ENCODE measurements around the gene PRRG2. TPM values are rescaled to one million over a fixed set of nuclear protein-coding genes. Genes with fewer than 3 reads are reported as not detected.

PRRG2 gene
- polyA plus RNA-seq (2013), result 1.4 TPM

GRCh38 chr19:49581007-49581508 is at the start of gene PRRG2:
TSS of gene PRRG2 (plus strand) at chr19:49581316. CDS start at chr19:49583220, 1,904 bp downstream.
- peak within 1 kb of the TSS; percentile 54 to 98 (median 86) for H3K4me3 ChIP-seq (ENCODE audit: control insufficient read depth in 1 of 7, extremely low read depth in 1 of 7, insufficient read depth in 4 of 7, low read depth in 2 of 7, low read length in 6 of 7)
- DNase-seq, result no peak
- 69% methylated on average over 12 of the region's 15 CpGs for WGBS (ENCODE audit: insufficient coverage)
- H3K9me3 ChIP-seq (ENCODE audit: control extremely low read depth in 1 of 5, control insufficient read depth in 4 of 5, insufficient read depth in 2 of 5, low read depth in 1 of 5, low read length in 4 of 5), result no peaks in the 10 kb centered on the region
- peaks cover 3 to 4% (median 3%) of the 10 kb centered on the region in 4 experiments for H3K36me3 ChIP-seq (ENCODE audit: control insufficient read depth in 4 of 4, insufficient read depth in 4 of 4, low read length in 3 of 4)
- H3K27me3 ChIP-seq (replicated peaks in 2 of 5; ENCODE audit: control insufficient read depth in 4 of 5, insufficient read depth in 5 of 5, low read length in 4 of 5), result no peaks in the 10 kb centered on the region
- POLR2A ChIA-PET, result interaction anchor here (0.6 to 2.0 kb wide), 5 partner anchors 9 to 95 kb away, joined by 3 to 15 read pairs (median 6); partner anchors contain the start of genes PRMT1 and PRR12
- peaks cover 9 to 19% (median 15%) of the 10 kb centered on the region in 4 experiments for H3K4me1 ChIP-seq (ENCODE audit: control extremely low read depth in 1 of 4, control insufficient read depth in 4 of 4, insufficient read depth in 4 of 4, low read length in 3 of 4)
- CTCF ChIA-PET, result interaction anchor here (1.1 to 4.6 kb wide), 5 partner anchors 11 to 109 kb away, joined by 3 to 27 read pairs (median 4); no protein-coding TSS in a partner anchor
- peak within 1 kb of the TSS; percentile 74 to 86 for H3K27ac ChIP-seq (ENCODE audit: insufficient read depth in 1 of 2, low read depth in 1 of 2, low read length in 2 of 2, poor library complexity in 1 of 2, severe bottlenecking in 2 of 2)

DNA sequence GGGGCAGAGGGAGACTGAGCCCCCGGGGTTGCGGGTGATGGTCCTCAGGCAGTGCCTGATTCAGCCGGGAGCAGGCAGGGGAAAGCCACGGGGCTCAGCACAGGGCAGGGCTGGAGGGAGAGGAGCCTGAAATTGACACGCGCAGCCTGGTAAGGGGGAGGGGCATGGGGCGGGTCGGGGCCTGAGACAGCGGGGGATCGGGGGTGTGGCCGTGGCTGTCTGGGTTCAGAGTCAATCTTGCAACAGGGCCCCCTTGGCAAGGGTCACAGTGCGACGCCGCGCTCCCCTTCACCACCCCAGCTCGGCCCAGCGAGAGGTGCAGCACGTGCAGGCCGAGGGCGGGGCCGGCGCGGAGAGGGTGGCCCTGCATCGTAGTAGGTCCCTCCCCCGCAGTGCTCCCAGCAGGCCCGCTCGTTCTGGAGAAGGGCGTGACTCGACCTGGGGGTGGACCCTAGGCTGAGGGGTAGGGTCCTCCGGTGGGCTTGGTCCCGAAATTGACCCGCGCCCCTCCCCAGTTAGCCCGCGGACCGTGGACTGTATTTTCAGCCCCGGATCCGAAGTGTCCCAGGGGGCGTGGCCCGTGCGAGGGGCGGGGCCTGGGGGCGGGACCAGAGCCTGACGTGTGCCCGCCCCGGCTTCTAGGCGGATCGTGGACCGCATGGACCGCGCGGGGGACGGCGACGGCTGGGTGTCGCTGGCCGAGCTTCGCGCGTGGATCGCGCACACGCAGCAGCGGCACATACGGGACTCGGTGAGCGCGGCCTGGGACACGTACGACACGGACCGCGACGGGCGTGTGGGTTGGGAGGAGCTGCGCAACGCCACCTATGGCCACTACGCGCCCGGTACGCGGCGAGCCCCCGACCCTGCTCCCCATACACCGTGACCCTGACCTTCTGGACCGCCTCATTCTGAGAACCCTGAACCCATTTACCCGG is 47.3 kb upstream of the PRRG2 start:
- H3K9me3 ChIP-seq (ENCODE audit: control extremely low read depth in 1 of 5, control insufficient read depth in 4 of 5, insufficient read depth in 2 of 5, low read depth in 1 of 5, low read length in 4 of 5), result no peaks in the 10 kb centered on the region
- no peak overlapping the region for H3K27ac ChIP-seq (ENCODE audit: insufficient read depth in 1 of 2, low read depth in 1 of 2, low read length in 2 of 2, poor library complexity in 1 of 2, severe bottlenecking in 2 of 2)

DNA sequence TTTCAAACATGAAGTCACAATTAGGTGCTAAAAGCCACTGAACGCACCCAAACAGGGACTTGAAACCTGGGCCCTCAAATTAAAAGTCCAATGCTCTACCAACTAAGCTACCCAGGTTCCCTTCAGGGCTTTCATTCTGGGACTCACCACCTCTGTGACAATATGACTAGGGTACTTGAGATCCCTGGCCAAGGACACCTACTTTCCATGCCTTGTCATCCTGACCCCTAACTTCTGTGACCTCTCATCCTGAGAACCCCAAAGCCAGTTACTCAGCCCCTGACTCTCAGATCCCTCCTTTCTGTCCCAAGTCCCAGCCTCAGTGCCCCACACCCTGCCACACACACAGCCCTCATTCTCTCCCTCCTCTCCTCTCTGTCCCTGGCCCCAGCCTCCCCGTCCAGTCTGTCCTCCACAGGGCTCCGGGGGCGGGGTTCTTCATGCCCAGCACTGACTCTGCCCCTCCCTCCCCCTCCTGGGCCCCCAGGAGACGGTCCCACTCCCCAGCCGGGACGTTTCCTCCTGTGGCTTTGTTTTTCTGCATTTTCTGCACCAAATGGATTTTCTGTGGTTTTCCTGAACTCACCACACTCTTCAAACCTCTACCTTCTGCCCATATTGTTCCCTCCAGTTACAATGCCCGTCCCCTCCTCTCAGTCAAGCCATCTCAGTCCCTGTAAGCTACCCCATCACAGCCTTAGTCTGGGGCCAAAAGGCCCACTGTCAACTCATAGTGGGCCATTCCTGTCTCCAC is 46.3 kb upstream of the PRRG2 start:
- Histone ChIP-seq H3K27ac (ENCODE audit: insufficient read depth in 1 of 2, low read depth in 1 of 2, low read length in 2 of 2, poor library complexity in 1 of 2, severe bottlenecking in 2 of 2) (no peak overlapping the region), H3K4me3 (ENCODE audit: control insufficient read depth in 1 of 7, extremely low read depth in 1 of 7, insufficient read depth in 4 of 7, low read depth in 2 of 7, low read length in 6 of 7) (peak overlapping the region in 5 of 7 experiments; percentile 25 to 71 (median 64)), H3K4me1 (ENCODE audit: control extremely low read depth in 1 of 4, control insufficient read depth in 4 of 4, insufficient read depth in 4 of 4, low read length in 3 of 4) (peaks cover 5 to 42% (median 41%) of the 10 kb centered on the region in 4 experiments), H3K36me3 (ENCODE audit: control insufficient read depth in 4 of 4, insufficient read depth in 4 of 4, low read length in 3 of 4) (no peaks in the 10 kb centered on the region), H3K27me3 (replicated peaks in 2 of 5; ENCODE audit: control insufficient read depth in 4 of 5, insufficient read depth in 5 of 5, low read length in 4 of 5) (peaks cover 0 to 23% (median 5%) of the 10 kb centered on the region in 5 experiments), H3K9me3 (ENCODE audit: control extremely low read depth in 1 of 5, control insufficient read depth in 4 of 5, insufficient read depth in 2 of 5, low read depth in 1 of 5, low read length in 4 of 5) (no peaks in the 10 kb centered on the region)
- CTCF ChIA-PET, result interaction anchor here (0.8 to 6.7 kb wide), 8 partner anchors 9 to 32 kb away, joined by 3 to 48 read pairs (median 6); no protein-coding TSS in a partner anchor
- POLR2A ChIA-PET, result interaction anchor here (0.6 kb wide), 1 partner anchor 55 kb away, joined by 4 read pairs; no protein-coding TSS in a partner anchor
- DNase-seq, result peak in 2 of 3 donors; percentile 62 to 65
- WGBS (ENCODE audit: insufficient coverage), result 3% methylated on average over 7 of the region's 8 CpGs

More for the DNA sequence above, 47.3 kb upstream of the PRRG2 start:
- Histone ChIP-seq H3K27me3 (replicated peaks in 2 of 5; ENCODE audit: control insufficient read depth in 4 of 5, insufficient read depth in 5 of 5, low read length in 4 of 5) (peaks cover 0 to 28% (median 5%) of the 10 kb centered on the region in 5 experiments), H3K4me3 (ENCODE audit: control insufficient read depth in 1 of 7, extremely low read depth in 1 of 7, insufficient read depth in 4 of 7, low read depth in 2 of 7, low read length in 6 of 7) (peak overlapping the region; percentile 15 to 71 (median 60)), H3K4me1 (ENCODE audit: control extremely low read depth in 1 of 4, control insufficient read depth in 4 of 4, insufficient read depth in 4 of 4, low read length in 3 of 4) (peaks cover 5 to 42% (median 41%) of the 10 kb centered on the region in 4 experiments), H3K36me3 (ENCODE audit: control insufficient read depth in 4 of 4, insufficient read depth in 4 of 4, low read length in 3 of 4) (no peaks in the 10 kb centered on the region)
- ChIA-PET CTCF (interaction anchor here (1.5 to 6.7 kb wide), 6 partner anchors 14 to 31 kb away, joined by 4 to 48 read pairs (median 6); no protein-coding TSS in a partner anchor), POLR2A (interaction anchor here (0.6 kb wide), 1 partner anchor 56 kb away, joined by 4 read pairs; no protein-coding TSS in a partner anchor)
- DNase-seq, result peak; percentile 59 to 75 (median 66)
- WGBS (ENCODE audit: insufficient coverage), result under 1% methylated on average over 61 of the region's 87 CpGs

- H3K27me3 ChIP-seq (replicated peaks in 2 of 5; ENCODE audit: control insufficient read depth in 4 of 5, insufficient read depth in 5 of 5, low read length in 4 of 5), result peaks cover 0 to 14% (median 5%) of the 10 kb centered on the region in 5 experiments
- peaks cover 5 to 42% (median 41%) of the 10 kb centered on the region in 4 experiments for H3K4me1 ChIP-seq (ENCODE audit: control extremely low read depth in 1 of 4, control insufficient read depth in 4 of 4, insufficient read depth in 4 of 4, low read length in 3 of 4)
- DNase-seq, result peak in 1 of 3 donors; percentile 23
- no peaks in the 10 kb centered on the region for H3K9me3 ChIP-seq (ENCODE audit: control extremely low read depth in 1 of 5, control insufficient read depth in 4 of 5, insufficient read depth in 2 of 5, low read depth in 1 of 5, low read length in 4 of 5)
- 88% methylated on average over 22 of the region's 22 CpGs for WGBS (ENCODE audit: insufficient coverage)
- H3K36me3 ChIP-seq (ENCODE audit: control insufficient read depth in 4 of 4, insufficient read depth in 4 of 4, low read length in 3 of 4), result no peaks in the 10 kb centered on the region
- no peak overlapping the region for H3K4me3 ChIP-seq (ENCODE audit: control insufficient read depth in 1 of 7, extremely low read depth in 1 of 7, insufficient read depth in 4 of 7, low read depth in 2 of 7, low read length in 6 of 7)
- H3K27ac ChIP-seq (ENCODE audit: insufficient read depth in 1 of 2, low read depth in 1 of 2, low read length in 2 of 2, poor library complexity in 1 of 2, severe bottlenecking in 2 of 2), result no peak overlapping the region
- CTCF ChIA-PET, result interaction anchor here (1.6 to 6.7 kb wide), 2 partner anchors 11 to 25 kb away, joined by 3 to 48 read pairs; no protein-coding TSS in a partner anchor
- POLR2A ChIA-PET, result no interaction called here
Observed at GRCh38 chr19:49536921-49537462, 44.1 kb upstream of the PRRG2 start.

DNA sequence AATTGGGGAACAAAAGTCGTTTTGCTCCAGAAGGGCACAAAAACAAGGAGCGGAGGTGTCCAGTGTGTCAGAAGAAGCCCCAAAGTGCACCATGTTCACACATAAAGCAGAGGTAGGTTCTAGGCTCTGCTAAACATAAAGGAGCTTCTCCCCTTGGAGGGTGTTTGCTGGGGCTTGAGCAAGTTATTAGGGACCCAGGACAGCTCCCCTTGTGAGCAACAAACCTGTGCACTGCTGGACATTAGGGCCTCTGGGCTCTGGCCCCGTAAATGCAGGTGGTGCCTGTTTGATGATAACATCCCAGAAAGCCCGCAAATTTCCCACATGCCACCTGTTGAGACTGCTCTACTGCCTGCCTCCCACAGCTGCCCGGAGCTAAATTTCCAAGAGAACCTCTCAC is 42.5 kb upstream of the PRRG2 start:
- no peak for DNase-seq
- no peak overlapping the region for H3K4me3 ChIP-seq (ENCODE audit: control insufficient read depth in 1 of 7, extremely low read depth in 1 of 7, insufficient read depth in 4 of 7, low read depth in 2 of 7, low read length in 6 of 7)
- H3K9me3 ChIP-seq (ENCODE audit: control extremely low read depth in 1 of 5, control insufficient read depth in 4 of 5, insufficient read depth in 2 of 5, low read depth in 1 of 5, low read length in 4 of 5), result no peaks in the 10 kb centered on the region
- POLR2A ChIA-PET, result no interaction called here
- H3K27ac ChIP-seq (ENCODE audit: insufficient read depth in 1 of 2, low read depth in 1 of 2, low read length in 2 of 2, poor library complexity in 1 of 2, severe bottlenecking in 2 of 2), result no peak overlapping the region
- WGBS (ENCODE audit: insufficient coverage), result 90% methylated on average over 4 of the region's 5 CpGs
- H3K4me1 ChIP-seq (ENCODE audit: control extremely low read depth in 1 of 4, control insufficient read depth in 4 of 4, insufficient read depth in 4 of 4, low read length in 3 of 4), result peaks cover 5 to 33% (median 31%) of the 10 kb centered on the region in 4 experiments
- CTCF ChIA-PET, result interaction anchor here (0.6 to 6.7 kb wide), 5 partner anchors 9 to 35 kb away, joined by 3 to 48 read pairs (median 3); no protein-coding TSS in a partner anchor
- peaks cover 0 to 5% (median 3%) of the 10 kb centered on the region in 5 experiments for H3K27me3 ChIP-seq (replicated peaks in 2 of 5; ENCODE audit: control insufficient read depth in 4 of 5, insufficient read depth in 5 of 5, low read length in 4 of 5)
- no peaks in the 10 kb centered on the region for H3K36me3 ChIP-seq (ENCODE audit: control insufficient read depth in 4 of 4, insufficient read depth in 4 of 4, low read length in 3 of 4)

All from common myeloid progenitor, CD34-positive (primary cell).